Astrocyte of the cerebellum (primary cell): ENCODE data around the gene WDR26.

Experiments
- DNase-seq: peaks from one replicate; pipeline ENCODE4 v3.0.0-alpha.2; 2011; ENCODE audit warnings: low read depth
- H3K4me3 ChIP-seq: 2 replicates; pipeline ENCODE4 v1.5.1; 2011; ENCODE audit warnings: mild to moderate bottlenecking, low read depth, low read length, moderate library complexity
- in situ Hi-C: cut with HindIII; loops from 2 replicates; pipeline ENCODE4 v1.10.0; 2017; ENCODE audit warnings: low sequenced_read_pairs
- TF ChIP-seq, protein P1 (sequence below): IDR thresholded peaks from 2 replicates; pipeline ENCODE4 v1.5.1; 2012; ENCODE audit warnings: low read length, low read depth, moderate library complexity, mild to moderate bottlenecking; ENCODE audit errors: missing control alignments

Gene WDR26

DNA sequence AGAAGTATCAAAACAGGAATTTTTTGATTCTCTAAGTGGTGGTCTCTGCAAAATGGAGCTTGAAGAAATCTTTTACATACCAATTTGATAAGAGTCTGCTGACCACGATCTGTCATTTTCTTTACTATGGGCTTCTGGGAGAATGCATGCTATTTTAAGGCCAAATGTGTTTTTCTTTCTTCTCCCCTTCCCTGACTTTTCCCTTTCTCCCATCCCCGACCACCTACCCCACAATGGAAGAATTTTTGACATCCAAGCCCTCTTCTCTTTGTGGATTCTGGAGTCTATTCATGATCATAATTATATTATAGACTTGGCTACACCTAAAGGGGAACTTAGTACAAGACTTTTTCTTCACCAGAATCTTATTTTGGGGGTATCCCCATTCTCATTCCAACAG is 46.7 kb downstream of the WDR26 start:
- DNase-seq = no peak
- TF ChIP-seq, protein P1, sequence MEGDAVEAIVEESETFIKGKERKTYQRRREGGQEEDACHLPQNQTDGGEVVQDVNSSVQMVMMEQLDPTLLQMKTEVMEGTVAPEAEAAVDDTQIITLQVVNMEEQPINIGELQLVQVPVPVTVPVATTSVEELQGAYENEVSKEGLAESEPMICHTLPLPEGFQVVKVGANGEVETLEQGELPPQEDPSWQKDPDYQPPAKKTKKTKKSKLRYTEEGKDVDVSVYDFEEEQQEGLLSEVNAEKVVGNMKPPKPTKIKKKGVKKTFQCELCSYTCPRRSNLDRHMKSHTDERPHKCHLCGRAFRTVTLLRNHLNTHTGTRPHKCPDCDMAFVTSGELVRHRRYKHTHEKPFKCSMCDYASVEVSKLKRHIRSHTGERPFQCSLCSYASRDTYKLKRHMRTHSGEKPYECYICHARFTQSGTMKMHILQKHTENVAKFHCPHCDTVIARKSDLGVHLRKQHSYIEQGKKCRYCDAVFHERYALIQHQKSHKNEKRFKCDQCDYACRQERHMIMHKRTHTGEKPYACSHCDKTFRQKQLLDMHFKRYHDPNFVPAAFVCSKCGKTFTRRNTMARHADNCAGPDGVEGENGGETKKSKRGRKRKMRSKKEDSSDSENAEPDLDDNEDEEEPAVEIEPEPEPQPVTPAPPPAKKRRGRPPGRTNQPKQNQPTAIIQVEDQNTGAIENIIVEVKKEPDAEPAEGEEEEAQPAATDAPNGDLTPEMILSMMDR = no peak
- no peak overlapping the region for H3K4me3 ChIP-seq
- in situ Hi-C loops = no loop called here

DNA sequence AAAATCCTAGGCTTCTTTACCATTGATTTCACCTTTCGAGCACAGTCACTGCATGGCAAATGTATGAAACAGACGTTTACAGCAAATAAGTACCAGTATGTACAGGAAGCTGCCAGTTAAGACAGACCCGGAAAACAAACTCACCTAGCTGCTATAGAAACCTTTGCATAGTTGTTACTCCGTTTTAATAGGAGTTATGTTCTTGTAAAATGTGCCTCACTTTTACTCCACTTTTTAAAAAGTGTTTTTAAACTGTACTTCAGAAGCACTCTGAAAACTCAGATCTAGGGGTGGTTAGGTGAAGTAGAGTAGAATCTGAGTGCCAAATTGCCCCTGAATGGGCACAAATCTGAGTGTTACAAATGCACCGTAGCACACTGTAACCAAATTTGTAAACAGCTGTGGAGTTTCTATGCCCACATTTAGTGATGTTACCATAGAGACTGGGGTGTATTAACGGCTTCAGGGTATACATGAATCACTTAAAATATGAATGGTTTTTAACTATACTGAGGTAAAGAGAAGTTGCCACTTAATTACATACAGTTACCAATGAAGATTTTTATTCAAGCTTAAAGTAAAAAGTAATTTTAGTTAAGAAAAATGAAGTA is 47.2 kb downstream of the WDR26 start:
- in situ Hi-C loops = no loop called here
- TF ChIP-seq, protein P1 = no peak
- no peak for DNase-seq
- no peak overlapping the region for H3K4me3 ChIP-seq

DNA sequence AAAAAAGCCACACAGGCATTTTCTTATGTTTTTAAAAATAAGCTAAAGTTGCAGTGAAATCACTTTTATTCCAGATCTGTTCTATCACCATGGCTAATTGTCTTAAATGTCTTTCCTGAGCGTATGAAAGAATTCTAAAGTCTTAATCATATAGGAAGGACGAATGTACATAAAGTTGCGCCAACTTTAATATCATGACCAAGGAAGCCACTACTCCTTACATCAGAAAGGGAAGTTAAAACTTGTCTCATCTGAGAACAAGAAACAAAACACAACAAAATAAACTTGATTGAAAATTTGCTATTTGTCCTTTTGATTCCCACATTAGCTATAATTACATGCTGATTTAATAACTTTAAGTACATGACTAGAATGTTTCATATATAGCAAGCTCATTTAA is 51.4 kb downstream of the WDR26 start:
- TF ChIP-seq, protein P1 = no peak
- in situ Hi-C loops = no loop called here
- no peak for DNase-seq
- H3K4me3 ChIP-seq = no peak overlapping the region

DNA sequence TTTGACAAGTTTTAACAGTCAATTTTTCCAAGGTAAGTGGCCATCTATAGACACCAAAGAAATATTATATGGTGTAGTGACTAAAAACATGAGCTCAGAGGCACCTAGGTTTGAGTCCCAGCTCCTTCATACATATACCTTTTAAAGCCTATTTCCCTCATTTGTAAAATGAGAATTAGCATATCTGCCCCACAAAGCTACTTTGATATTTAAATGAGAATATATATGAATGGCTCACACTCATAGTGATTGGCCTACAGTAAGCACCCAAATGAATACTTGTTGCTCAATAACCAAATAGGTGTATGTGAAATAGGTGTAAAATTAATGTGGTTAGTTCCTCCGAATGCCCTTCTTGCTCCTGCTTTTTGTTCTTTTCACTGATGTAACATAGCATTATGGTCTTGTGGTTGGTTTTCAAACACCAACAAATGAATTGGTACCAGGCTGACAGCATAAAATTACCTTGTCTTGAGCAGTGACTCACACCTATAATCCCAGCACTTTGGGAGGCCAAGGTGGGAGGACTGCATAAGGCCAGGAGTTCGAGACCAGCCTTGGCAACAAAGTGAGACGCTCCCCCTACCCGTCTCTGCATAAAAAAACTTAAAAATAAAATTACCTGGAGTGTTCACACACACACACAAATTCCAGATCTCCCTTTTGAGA is 52.6 kb downstream of the WDR26 start:
- in situ Hi-C loops = no loop called here
- no peak for DNase-seq
- TF ChIP-seq, protein P1 = no peak
- H3K4me3 ChIP-seq = no peak overlapping the region

DNA sequence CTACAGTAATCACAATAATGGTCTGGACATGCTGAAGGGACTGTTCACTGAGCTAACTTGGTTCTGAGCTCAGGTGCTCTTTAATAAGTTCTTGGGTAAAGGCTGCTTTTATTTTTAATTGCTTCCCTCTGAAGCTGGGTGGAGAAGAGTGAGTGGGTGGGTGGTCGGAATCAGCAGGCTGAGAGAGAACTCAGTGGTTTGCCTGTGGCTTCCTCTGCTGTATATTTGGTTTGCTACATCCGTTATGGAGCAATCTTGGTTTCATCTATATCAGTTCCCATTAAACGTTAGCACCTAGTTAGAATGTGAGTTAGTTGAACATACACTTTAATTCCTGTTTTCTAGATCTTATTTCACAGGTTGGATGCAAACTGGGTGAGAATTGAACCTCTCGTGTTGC is 54.6 kb downstream of the WDR26 start:
- H3K4me3 ChIP-seq = no peak overlapping the region
- in situ Hi-C loops = no loop called here
- no peak for DNase-seq
- TF ChIP-seq, protein P1 = no peak

DNA sequence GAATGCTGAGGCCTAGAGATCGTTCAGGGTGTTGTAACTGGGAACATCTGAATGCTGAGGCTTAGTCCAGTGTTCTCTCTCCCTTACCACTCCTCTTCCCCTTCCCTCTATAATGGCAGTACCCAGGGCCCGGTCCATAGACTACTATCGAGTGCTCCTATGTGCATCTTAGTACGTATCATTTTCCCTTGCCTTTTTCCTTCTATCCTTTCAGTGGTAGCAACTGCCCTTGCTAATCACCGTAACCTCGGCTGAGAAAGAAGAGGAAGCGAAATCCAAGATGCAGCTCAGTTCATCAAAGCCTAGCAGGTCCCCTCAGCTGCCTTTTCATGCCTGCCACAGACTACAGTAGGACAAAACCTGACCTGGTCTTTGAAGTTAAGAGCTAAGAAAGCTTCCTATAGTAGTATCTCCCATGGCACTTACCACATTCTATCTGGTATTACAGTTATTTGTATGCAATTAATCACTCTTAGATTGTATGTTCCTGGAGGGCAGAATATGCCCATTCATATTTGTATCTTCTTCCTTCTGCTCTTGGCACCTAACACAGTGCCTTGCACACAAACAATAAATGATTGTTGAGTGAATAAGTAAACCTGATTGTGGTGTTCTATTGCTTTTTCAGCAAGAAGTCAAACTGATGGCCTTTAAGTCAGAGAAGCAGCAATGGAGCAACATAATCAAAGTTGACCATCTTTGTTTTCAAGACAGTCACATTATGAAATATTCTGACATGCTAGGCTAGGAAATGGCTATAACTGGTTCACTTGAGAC is 55.6 kb downstream of the WDR26 start:
- in situ Hi-C loops = no loop called here
- no peak for DNase-seq
- TF ChIP-seq, protein P1 = no peak
- no peak overlapping the region for H3K4me3 ChIP-seq
